Osteocyte (in vitro differentiated cells): ENCODE results near the gene RIC8A. TPM values are rescaled to one million over a fixed set of nuclear protein-coding genes. Genes with fewer than 3 reads are reported as not detected.

ENCODE experiments used
- DNase-seq: peaks from one replicate; pipeline ENCODE4 v3.0.0; 2021; ENCODE audit warnings: mixed read lengths; ENCODE audit not compliant: unreplicated experiment; ENCODE audit errors: extremely low spot score
- H3K27ac Mint-ChIP-seq: one replicate; pipeline ENCODE4 v1.8.0; 2021; ENCODE audit warnings: mild to moderate bottlenecking, mixed read lengths; ENCODE audit not compliant: unreplicated experiment
- H3K27me3 Mint-ChIP-seq: one replicate; pipeline ENCODE4 v1.8.0; 2021; ENCODE audit warnings: mixed read lengths; ENCODE audit not compliant: unreplicated experiment
- H3K36me3 Mint-ChIP-seq: one replicate; pipeline ENCODE4 v1.8.0; 2021; ENCODE audit warnings: mixed read lengths; ENCODE audit not compliant: unreplicated experiment
- H3K4me1 Mint-ChIP-seq: one replicate; pipeline ENCODE4 v1.8.0; 2021; ENCODE audit warnings: mixed read lengths; ENCODE audit not compliant: unreplicated experiment
- H3K4me3 Mint-ChIP-seq: one replicate; pipeline ENCODE4 v1.8.0; 2021; ENCODE audit warnings: mild to moderate bottlenecking, moderate library complexity, mixed read lengths; ENCODE audit not compliant: unreplicated experiment
- H3K9me3 Mint-ChIP-seq: one replicate; pipeline ENCODE4 v1.8.0; 2021; ENCODE audit warnings: mixed read lengths; ENCODE audit not compliant: unreplicated experiment
- CTCF ChIP-seq: fragments of 200-600 bp; sonication (generic); IDR thresholded peaks from 2 replicates; pipeline ENCODE4 v1.5.0; 2021; ENCODE audit warnings: antibody characterized with exemption, mild to moderate bottlenecking, moderate library complexity
- total RNA-seq: library from RNA; stranded (reverse); gene quantifications from 2 replicates; pipeline ENCODE4 v1.2.1, GENCODE V29; 2021

RIC8A gene
- total RNA-seq, 1 donor from 2014 or later, result 125 TPM

GRCh38 chr11:225734-226453, 18.4 kb downstream of the RIC8A start:
- H3K4me3 Mint-ChIP-seq, result no peak overlapping the region
- no peaks in the 10 kb centered on the region for H3K9me3 Mint-ChIP-seq
- DNase-seq, result no peak
- peaks cover 4% of the 10 kb centered on the region for H3K4me1 Mint-ChIP-seq
- TF ChIP-seq CTCF, result no peak
- H3K36me3 Mint-ChIP-seq, result peaks cover 16% of the 10 kb centered on the region
- H3K27ac Mint-ChIP-seq, result no peak overlapping the region
- H3K27me3 Mint-ChIP-seq, result no peaks in the 10 kb centered on the region

- DNase-seq, result no peak
- H3K4me1 Mint-ChIP-seq, result peaks cover 4% of the 10 kb centered on the region
- no peaks in the 10 kb centered on the region for H3K9me3 Mint-ChIP-seq
- no peak overlapping the region for H3K27ac Mint-ChIP-seq
- H3K4me3 Mint-ChIP-seq, result no peak overlapping the region
- TF ChIP-seq CTCF, result no peak
- no peaks in the 10 kb centered on the region for H3K27me3 Mint-ChIP-seq
- H3K36me3 Mint-ChIP-seq, result peaks cover 11% of the 10 kb centered on the region
Measured at GRCh38 chr11:227824-228379, 20.4 kb downstream of the RIC8A start.

GRCh38 chr11:230431-230830, 22.9 kb downstream of the RIC8A start:
- peaks cover 10% of the 10 kb centered on the region for H3K4me1 Mint-ChIP-seq
- H3K27ac Mint-ChIP-seq, result no peak overlapping the region
- H3K27me3 Mint-ChIP-seq, result no peaks in the 10 kb centered on the region
- DNase-seq, result no peak
- H3K9me3 Mint-ChIP-seq, result no peaks in the 10 kb centered on the region
- peaks cover 7% of the 10 kb centered on the region for H3K36me3 Mint-ChIP-seq
- TF ChIP-seq CTCF, result no peak
- H3K4me3 Mint-ChIP-seq, result no peak overlapping the region

GRCh38 chr11:232783-233565, 25.5 kb downstream of the RIC8A start:
- Mint-ChIP-seq H3K4me1 (peaks cover 15% of the 10 kb centered on the region), H3K27me3 (no peaks in the 10 kb centered on the region), H3K27ac (no peak overlapping the region), H3K36me3 (peaks cover 7% of the 10 kb centered on the region), H3K9me3 (no peaks in the 10 kb centered on the region), H3K4me3 (no peak overlapping the region)
- no peak for TF ChIP-seq CTCF
- no peak for DNase-seq

GRCh38 chr11:235180-235579, 27.7 kb downstream of the RIC8A start:
- peaks cover 9% of the 10 kb centered on the region for H3K36me3 Mint-ChIP-seq
- peak overlapping the region; percentile 84 for H3K4me3 Mint-ChIP-seq
- TF ChIP-seq CTCF, result no peak
- DNase-seq, result no peak
- peaks cover 27% of the 10 kb centered on the region for H3K4me1 Mint-ChIP-seq
- no peaks in the 10 kb centered on the region for H3K27me3 Mint-ChIP-seq
- H3K27ac Mint-ChIP-seq, result peak overlapping the region; percentile 83
- H3K9me3 Mint-ChIP-seq, result no peaks in the 10 kb centered on the region
